HepG2 (cell line): Measurements from ENCODE around the gene HDGF. TPM values are rescaled to one million over a fixed set of nuclear protein-coding genes. Genes with fewer than 3 reads are reported as not detected.
A peak's percentile ranks its signal among the peaks of the same experiment; 100 is the strongest.

Experiments used
- ATAC-seq: fragments of 200-7000 bp; cut with Tn5 transposase; 3 replicates; pipeline ENCODE4 v1.9.1; 2020; ENCODE audit warnings: mild to moderate bottlenecking, moderate library complexity
- BruUV-seq: library from RNA; stranded (reverse); fragments of 400-500 nt; replicated peaks from 2 replicates; lab custom pipeline; 2021; lab: Mats Ljungman, UMichigan
- CTCF ChIA-PET: fragments of 300-600 bp; formaldehyde crosslinking; extraction: SDS; loops from one replicate; lab custom pipeline; 2021; ENCODE audit warnings: low total read pairs, inconsistent platforms, low intra/inter-chr PET ratio; lab: Yijun Ruan, JAX
- POLR2A ChIA-PET: fragments of 350-600 bp; sonication (Branson Sonifier 250); formaldehyde crosslinking; loops from one replicate; lab custom pipeline; 2020; ENCODE audit warnings: antibody characterized with exemption, inconsistent platforms; lab: Yijun Ruan, JAX
- DNase-seq: peaks from one replicate; pipeline ENCODE4 v3.0.0-alpha.2; 2015; ENCODE audit warnings: low spot score
- FAIRE-seq: peaks from 3 replicates; lab custom pipeline; 2011; peaks lifted over from hg19 to GRCh38; lab: Jason Lieb, UNC
- H2AFZ ChIP-seq: one replicate; pipeline ENCODE4 v1.6.1; 2011; ENCODE audit warnings: low read length, inconsistent platforms
- H3K27ac ChIP-seq: fragments of 300-600 bp; 3 replicates; pipeline ENCODE4 v1.8.0; 2011; ENCODE audit warnings: mixed run types, mild to moderate bottlenecking, mixed read lengths, low read length, inconsistent platforms; ENCODE audit not compliant: insufficient read depth; ENCODE audit errors: extremely low read length
- H3K27me3 ChIP-seq, 2 experiments: fragments of 200-600 bp in 1 of 2; 2 replicates in 1 of 2; 3 replicates in 1 of 2; pipeline versions ENCODE4 v1.6.0 to v1.8.0; 2011; ENCODE audit warnings: low read length in 2 of 2, mild to moderate bottlenecking in 2 of 2, moderate library complexity in 2 of 2, inconsistent platforms in 1 of 2; ENCODE audit not compliant: insufficient read depth in 2 of 2, control insufficient read depth in 1 of 2
- H3K36me3 ChIP-seq, 2 experiments: fragments of 200-600 bp in 1 of 2; replicated peaks in 1 of 2; 2 replicates in 1 of 2; 3 replicates in 1 of 2; pipeline versions ENCODE4 v1.5.1 to v1.8.0; 2011; ENCODE audit warnings: low read length in 2 of 2, inconsistent platforms in 1 of 2; ENCODE audit not compliant: insufficient read depth in 2 of 2, control insufficient read depth in 1 of 2
- H3K4me1 ChIP-seq: 2 replicates; pipeline ENCODE4 v1.5.1; 2012; ENCODE audit warnings: low read length, inconsistent platforms; ENCODE audit not compliant: insufficient read depth
- H3K4me2 ChIP-seq: 2 replicates; pipeline ENCODE4 v1.6.0; 2011; ENCODE audit warnings: low read depth, low read length, inconsistent platforms
- H3K4me3 ChIP-seq, 3 experiments: fragments of 200-600 bp in 1 of 3; sonication (generic), shearing (Covaris generic) in 1 of 3; replicated peaks in 1 of 3; 2 replicates each; pipeline ENCODE4 v1.5.1; 2011 to 2016; ENCODE audit warnings: low read length in 3 of 3, inconsistent platforms in 2 of 3, low read depth in 2 of 3, mild to moderate bottlenecking in 2 of 3, control low read depth in 1 of 3, mixed read lengths in 1 of 3; ENCODE audit not compliant: insufficient read depth in 1 of 3
- H3K79me2 ChIP-seq: one replicate; pipeline ENCODE4 v1.6.1; 2011; ENCODE audit warnings: low read length, inconsistent platforms; ENCODE audit not compliant: insufficient read depth
- H3K9ac ChIP-seq: 2 replicates; pipeline ENCODE4 v1.6.0; 2011; ENCODE audit warnings: mild to moderate bottlenecking, low read depth, low read length, inconsistent platforms; ENCODE audit not compliant: insufficient read depth
- H3K9me3 ChIP-seq: 2 replicates; pipeline ENCODE4 v1.5.1; 2012; ENCODE audit warnings: mild to moderate bottlenecking, low read length
- H4K20me1 ChIP-seq: 2 replicates; pipeline ENCODE4 v1.6.0; 2011; ENCODE audit warnings: inconsistent platforms, mild to moderate bottlenecking, low read length, moderate library complexity; ENCODE audit not compliant: insufficient read depth
- ATF4 ChIP-seq, 2 experiments: fragments of 450-650 bp in 1 of 2; sonication (generic) in 1 of 2; formaldehyde crosslinking; IDR thresholded peaks; 2 replicates each; pipeline versions ENCODE4 v1.5.0 to v1.8.0; 2020 to 2022; ENCODE audit warnings: mild to moderate bottlenecking in 1 of 2, missing genetic modification reagents in 1 of 2
- E2F5 ChIP-seq: sonication (generic); formaldehyde crosslinking; conservative IDR thresholded peaks from 2 replicates; pipeline ENCODE4 v1.4.0; 2020; ENCODE audit warnings: missing genetic modification reagents
- ERF ChIP-seq: IDR thresholded peaks from 2 replicates; pipeline ENCODE4 v1.6.1; 2018; ENCODE audit warnings: missing biosample characterization, missing genetic modification reagents
- GTF3A ChIP-seq: sonication (generic); formaldehyde crosslinking; conservative IDR thresholded peaks from 2 replicates; pipeline ENCODE4 v1.4.0; 2020; ENCODE audit warnings: mild to moderate bottlenecking, missing genetic modification reagents
- HOXA5 ChIP-seq: sonication (generic); formaldehyde crosslinking; IDR thresholded peaks from 2 replicates; pipeline ENCODE4 v1.4.0; 2020; ENCODE audit warnings: missing genetic modification reagents
- MAFK ChIP-seq, 2 experiments: IDR thresholded peaks in 1 of 2; conservative IDR thresholded peaks in 1 of 2; 2 replicates each; pipeline ENCODE4 v1.6.1; 2011; ENCODE audit warnings: improper control_type of control experiment in 2 of 2, low read length in 2 of 2
- MTF1 ChIP-seq: sonication (generic); formaldehyde crosslinking; IDR thresholded peaks from 2 replicates; pipeline ENCODE4 v1.5.0; 2020; ENCODE audit warnings: missing genetic modification reagents
- NFIC ChIP-seq: IDR thresholded peaks from 2 replicates; pipeline ENCODE4 v1.6.1; 2012; ENCODE audit warnings: mild to moderate bottlenecking, low read length, inconsistent platforms
- PHF5A ChIP-seq: IDR thresholded peaks from one replicate; pipeline ENCODE4 v1.6.1; 2018; ENCODE audit warnings: low read depth, missing genetic modification reagents; ENCODE audit not compliant: unreplicated experiment
- RBM22 ChIP-seq: fragments of 200-400 bp; formaldehyde crosslinking; optimal IDR thresholded peaks from 2 replicates; pipeline ENCODE3; 2017; ENCODE audit warnings: mild to moderate bottlenecking, low read length, moderate library complexity
- TOPORS ChIP-seq: sonication (generic); formaldehyde crosslinking; IDR thresholded peaks from 2 replicates; pipeline ENCODE4 v1.8.0; 2023; ENCODE audit warnings: mild to moderate bottlenecking, missing genetic modification reagents
- ZNF558 ChIP-seq: sonication (generic); formaldehyde crosslinking; IDR thresholded peaks from 2 replicates; pipeline ENCODE4 v1.9.0; 2022; ENCODE audit warnings: mild to moderate bottlenecking, missing genetic modification reagents, borderline replicate concordance
- WGBS: methylation state at CpG from one replicate; pipeline ENCODE4 v1.1.6; 2017; ENCODE audit warnings: low lambda C conversion rate; 5-methylcytosine and 5-hydroxymethylcytosine counted together
- in situ Hi-C: cut with HindIII; loops from 2 replicates; pipeline ENCODE4 v1.10.0; 2017; ENCODE audit warnings: low pct_unique_long_range_greater_than_20kb; ENCODE audit not compliant: extremely low pct_ligation_motif_present
- intact Hi-C: fragments of 100-400 bp; cut with micrococcal nuclease; formaldehyde crosslinking; loops from one replicate; pipeline ENCODE4 v1.10.0; 2022; ENCODE audit not compliant: unreplicated experiment
- polyA plus RNA-seq, 8 experiments: library from polyadenylated mRNA; depleted of rRNA in 3 of 8; stranded (reverse) in 7 of 8; unstranded in 1 of 8; fragments of >200 nt; fragmentation: Illumina TruSeq in 4 of 8; extraction: Trizol in 4 of 8; gene quantifications; 2 replicates each; pipeline versions ENCODE4 v1.2.1 to v1.2.3, GENCODE V29; 2011 to 2016; ENCODE audit warnings: low read depth in 4 of 8, missing spikeins in 1 of 8, mixed read lengths in 1 of 8; ENCODE audit not compliant: insufficient read depth in 1 of 8
- total RNA-seq, 5 experiments: library from RNA; depleted of rRNA; stranded (reverse); fragments of >200 nt; fragmentation: Illumina TruSeq; extraction: Trizol; gene quantifications; 2 replicates each; pipeline ENCODE4 v1.2.3, GENCODE V29; 2016; ENCODE audit warnings: low read depth in 1 of 5

Gene HDGF
- total and polyA plus RNA-seq, 2 of the 13 experiments (the other 11 are each of a cell fraction or from before 2014, with no cell fraction given) = 156 to 196 TPM

- ChIA-PET CTCF (no interaction called here), POLR2A (interaction anchor here (3.1 to 3.3 kb wide), 3 partner anchors 9 to 25 kb away, joined by 67 to 125 read pairs (median 99); partner anchors contain the start of genes HDGF, ISG20L2, METTL25B and PRCC)
- H2AFZ ChIP-seq = no peak overlapping the region
- H3K9ac ChIP-seq = no peak overlapping the region
- no peak overlapping the region for H3K4me3 ChIP-seq
- no peak for FAIRE-seq
- intact Hi-C loops = no loop called here
- H3K9me3 ChIP-seq = no peaks in the 10 kb centered on the region
- no peaks in the 10 kb centered on the region; a peak in 1 of 5 replicates for H3K27me3 ChIP-seq
- H3K36me3 ChIP-seq = peaks cover 11 to 37% of the 10 kb centered on the region in 2 experiments; a peak in 4 of 5 replicates
- peak overlapping the region; percentile 64 for H3K27ac ChIP-seq
- H3K4me2 ChIP-seq = no peak overlapping the region
- BruUV-seq = no TSS peak
- DNase-seq = no peak
- H3K79me2 ChIP-seq = peaks cover 28% of the 10 kb centered on the region
- ATAC-seq = no peak
- 99% methylated on average over 3 of the region's 3 CpGs for WGBS
- no peak for TF ChIP-seq ERF (CRISPR knock-in tag)
- peak; percentile 50 to 56 for TF ChIP-seq MAFK (conservative IDR thresholded peaks at IDR 0.05 in 1 of 2, IDR thresholded peaks at IDR 0.05 in 1 of 2; ENCODE audit: low read length in 2 of 2)
- in situ Hi-C loops = no loop called here
- H3K4me1 ChIP-seq = peaks cover 33% of the 10 kb centered on the region
- H4K20me1 ChIP-seq = peaks cover 13% of the 10 kb centered on the region
Observed at GRCh38 chr1:156742017-156742416, 9.5 kb downstream of the HDGF start.

GRCh38 chr1:156741481-156741983 is 9.9 kb downstream of the HDGF start:
- BruUV-seq = no TSS peak

More at GRCh38 chr1:156741481-156741983, 9.9 kb downstream of the HDGF start:
- Histone ChIP-seq H3K9me3 (no peaks in the 10 kb centered on the region), H3K79me2 (peaks cover 24% of the 10 kb centered on the region), H2AFZ (no peak overlapping the region), H3K9ac (peak overlapping the region; percentile 45), H3K4me2 (peak overlapping the region; percentile 69), H3K27me3 (no peaks in the 10 kb centered on the region; a peak in 1 of 5 replicates), H3K36me3 (peaks cover 11 to 37% of the 10 kb centered on the region in 2 experiments; a peak in 4 of 5 replicates), H4K20me1 (peaks cover 11% of the 10 kb centered on the region), H3K27ac (peak overlapping the region; percentile 64), H3K4me1 (peaks cover 29% of the 10 kb centered on the region), H3K4me3 (peak overlapping the region in 2 of 3 experiments; percentile 7 to 27; a peak in 3 of 6 replicates)
- DNase-seq (no peak), ATAC-seq (no peak), FAIRE-seq (no peak)
- ChIA-PET CTCF (no interaction called here), POLR2A (interaction anchor here (0.7 to 3.3 kb wide), 12 partner anchors 9 to 1805 kb away, joined by 3 to 125 read pairs (median 4); partner anchors contain the start of genes CRABP2, HDGF, ISG20L2 and MEF2D)
- in situ Hi-C loops = no loop called here
- TF ChIP-seq NFIC (0 out of 2 replicates have a peak, but pooled peaks have one; percentile 40), GTF3A (CRISPR knock-in tag) (0 out of 2 replicates have a peak, but pooled peaks have one; percentile 9), MTF1 (CRISPR knock-in tag) (no peak), RBM22 (peak; percentile 47), PHF5A (CRISPR knock-in tag) (peak; percentile 9), E2F5 (CRISPR knock-in tag) (0 out of 2 replicates have a peak, but pooled peaks have one; percentile 1), ATF4 (CRISPR knock-in tag; IDR thresholded peaks at IDR 0.05) (no peak), HOXA5 (CRISPR knock-in tag) (0 out of 2 replicates have a peak, but pooled peaks have one; percentile 2), TOPORS (CRISPR knock-in tag) (0 out of 2 replicates have a peak, but pooled peaks have one; percentile 3), ZNF558 (CRISPR knock-in tag) (no peak)
- WGBS = 64% methylated on average over 8 of the region's 8 CpGs
- intact Hi-C loops = loop anchor here (1.0 kb wide), 1 partner anchor 26 kb away; the partner anchor contains the start of gene PRCC
